ENCODE results near the gene CHD2. TPM values are rescaled to one million over a fixed set of nuclear protein-coding genes. Genes with fewer than 3 reads are reported as not detected.

Gene CHD2
- total and polyA plus RNA-seq, 2 donors = 62.0 to 78.7 TPM

- 95% methylated on average over 13 of the region's 13 CpGs for WGBS
- no peak overlapping the region for H3K27ac ChIP-seq (ENCODE audit: low read depth in 1 of 2, low read length in 1 of 2)
- peaks cover 0 to 2% of the 10 kb centered on the region in 2 donors for H3K4me1 ChIP-seq (ENCODE audit: control insufficient read depth in 2 of 2, insufficient read depth in 2 of 2, low read length in 2 of 2)
- H3K36me3 ChIP-seq (ENCODE audit: control insufficient read depth in 2 of 2, insufficient read depth in 2 of 2, low read length in 1 of 2) = no peaks in the 10 kb centered on the region
- DNase-seq (ENCODE audit: low read depth in 6 of 9, low spot score in 9 of 9) = no peak
- H3K27me3 ChIP-seq (ENCODE audit: control insufficient read depth in 2 of 2, insufficient read depth in 1 of 2, low read length in 1 of 2) = no peaks in the 10 kb centered on the region
- H3K9me3 ChIP-seq (ENCODE audit: control insufficient read depth in 2 of 2, insufficient read depth in 1 of 2, low read length in 1 of 2) = no peaks in the 10 kb centered on the region
- H3K4me3 ChIP-seq (ENCODE audit: low read length in 2 of 2) = no peak overlapping the region
Measured at GRCh38 chr15:93041159-93041547, 141.0 kb downstream of the CHD2 start.

GRCh38 chr15:93042211-93042610 lies 142.1 kb downstream of the CHD2 start:
- H3K36me3 ChIP-seq (ENCODE audit: control insufficient read depth in 2 of 2, insufficient read depth in 2 of 2, low read length in 1 of 2) = no peaks in the 10 kb centered on the region
- H3K4me1 ChIP-seq (ENCODE audit: control insufficient read depth in 2 of 2, insufficient read depth in 2 of 2, low read length in 2 of 2) = no peaks in the 10 kb centered on the region
- H3K27ac ChIP-seq (ENCODE audit: low read depth in 1 of 2, low read length in 1 of 2) = no peak overlapping the region
- 76% methylated on average over 3 of the region's 3 CpGs for WGBS
- no peak overlapping the region for H3K4me3 ChIP-seq (ENCODE audit: low read length in 2 of 2)
- DNase-seq (ENCODE audit: low read depth in 6 of 9, low spot score in 9 of 9) = no peak
- no peaks in the 10 kb centered on the region for H3K27me3 ChIP-seq (ENCODE audit: control insufficient read depth in 2 of 2, insufficient read depth in 1 of 2, low read length in 1 of 2)
- H3K9me3 ChIP-seq (ENCODE audit: control insufficient read depth in 2 of 2, insufficient read depth in 1 of 2, low read length in 1 of 2) = no peaks in the 10 kb centered on the region

- 95% methylated on average over 18 of the region's 18 CpGs for WGBS
- Histone ChIP-seq H3K27ac (ENCODE audit: low read depth in 1 of 2, low read length in 1 of 2) (no peak overlapping the region), H3K4me1 (ENCODE audit: control insufficient read depth in 2 of 2, insufficient read depth in 2 of 2, low read length in 2 of 2) (peaks cover 5% of the 10 kb centered on the region in 2 donors), H3K27me3 (ENCODE audit: control insufficient read depth in 2 of 2, insufficient read depth in 1 of 2, low read length in 1 of 2) (no peaks in the 10 kb centered on the region), H3K4me3 (ENCODE audit: low read length in 2 of 2) (no peak overlapping the region), H3K36me3 (ENCODE audit: control insufficient read depth in 2 of 2, insufficient read depth in 2 of 2, low read length in 1 of 2) (no peaks in the 10 kb centered on the region), H3K9me3 (ENCODE audit: control insufficient read depth in 2 of 2, insufficient read depth in 1 of 2, low read length in 1 of 2) (no peaks in the 10 kb centered on the region)
- DNase-seq (ENCODE audit: low read depth in 6 of 9, low spot score in 9 of 9) = no peak
Measured at GRCh38 chr15:93042691-93043378, 142.7 kb downstream of the CHD2 start.

GRCh38 chr15:93043621-93044300 lies 143.6 kb downstream of the CHD2 start:
- 78% methylated on average over 12 of the region's 12 CpGs for WGBS
- Histone ChIP-seq H3K27me3 (ENCODE audit: control insufficient read depth in 2 of 2, insufficient read depth in 1 of 2, low read length in 1 of 2) (no peaks in the 10 kb centered on the region), H3K4me3 (ENCODE audit: low read length in 2 of 2) (no peak overlapping the region), H3K27ac (ENCODE audit: low read depth in 1 of 2, low read length in 1 of 2) (no peak overlapping the region), H3K4me1 (ENCODE audit: control insufficient read depth in 2 of 2, insufficient read depth in 2 of 2, low read length in 2 of 2) (peaks cover 5 to 6% of the 10 kb centered on the region in 2 donors), H3K36me3 (ENCODE audit: control insufficient read depth in 2 of 2, insufficient read depth in 2 of 2, low read length in 1 of 2) (no peaks in the 10 kb centered on the region), H3K9me3 (ENCODE audit: control insufficient read depth in 2 of 2, insufficient read depth in 1 of 2, low read length in 1 of 2) (no peaks in the 10 kb centered on the region)
- DNase-seq (ENCODE audit: low read depth in 6 of 9, low spot score in 9 of 9) = no peak

- Histone ChIP-seq H3K9me3 (ENCODE audit: control insufficient read depth in 2 of 2, insufficient read depth in 1 of 2, low read length in 1 of 2) (no peaks in the 10 kb centered on the region), H3K27me3 (ENCODE audit: control insufficient read depth in 2 of 2, insufficient read depth in 1 of 2, low read length in 1 of 2) (no peaks in the 10 kb centered on the region), H3K4me1 (ENCODE audit: control insufficient read depth in 2 of 2, insufficient read depth in 2 of 2, low read length in 2 of 2) (peaks cover 5 to 6% of the 10 kb centered on the region in 2 donors), H3K36me3 (ENCODE audit: control insufficient read depth in 2 of 2, insufficient read depth in 2 of 2, low read length in 1 of 2) (no peaks in the 10 kb centered on the region), H3K4me3 (ENCODE audit: low read length in 2 of 2) (no peak overlapping the region), H3K27ac (ENCODE audit: low read depth in 1 of 2, low read length in 1 of 2) (no peak overlapping the region)
- DNase-seq (ENCODE audit: low read depth in 6 of 9, low spot score in 9 of 9) = no peak
- 95% methylated on average over 46 of the region's 46 CpGs for WGBS
Measured at GRCh38 chr15:93044301-93045190, 144.4 kb downstream of the CHD2 start.

GRCh38 chr15:93045191-93045785 lies 145.2 kb downstream of the CHD2 start:
- Histone ChIP-seq H3K4me3 (ENCODE audit: low read length in 2 of 2) (no peak overlapping the region), H3K27ac (ENCODE audit: low read depth in 1 of 2, low read length in 1 of 2) (no peak overlapping the region), H3K9me3 (ENCODE audit: control insufficient read depth in 2 of 2, insufficient read depth in 1 of 2, low read length in 1 of 2) (no peaks in the 10 kb centered on the region), H3K27me3 (ENCODE audit: control insufficient read depth in 2 of 2, insufficient read depth in 1 of 2, low read length in 1 of 2) (no peaks in the 10 kb centered on the region), H3K36me3 (ENCODE audit: control insufficient read depth in 2 of 2, insufficient read depth in 2 of 2, low read length in 1 of 2) (no peaks in the 10 kb centered on the region), H3K4me1 (ENCODE audit: control insufficient read depth in 2 of 2, insufficient read depth in 2 of 2, low read length in 2 of 2) (peaks cover 5 to 6% of the 10 kb centered on the region in 2 donors)
- WGBS = 97% methylated on average over 27 of the region's 27 CpGs
- no peak for DNase-seq (ENCODE audit: low read depth in 6 of 9, low spot score in 9 of 9)

- H3K27me3 ChIP-seq (ENCODE audit: control insufficient read depth in 2 of 2, insufficient read depth in 1 of 2, low read length in 1 of 2) = no peaks in the 10 kb centered on the region
- no peaks in the 10 kb centered on the region for H3K36me3 ChIP-seq (ENCODE audit: control insufficient read depth in 2 of 2, insufficient read depth in 2 of 2, low read length in 1 of 2)
- DNase-seq (ENCODE audit: low read depth in 6 of 9, low spot score in 9 of 9) = no peak
- peaks cover 5 to 6% of the 10 kb centered on the region in 2 donors for H3K4me1 ChIP-seq (ENCODE audit: control insufficient read depth in 2 of 2, insufficient read depth in 2 of 2, low read length in 2 of 2)
- H3K4me3 ChIP-seq (ENCODE audit: low read length in 2 of 2) = no peak overlapping the region
- 97% methylated on average over 4 of the region's 4 CpGs for WGBS
- H3K27ac ChIP-seq (ENCODE audit: low read depth in 1 of 2, low read length in 1 of 2) = no peak overlapping the region
- H3K9me3 ChIP-seq (ENCODE audit: control insufficient read depth in 2 of 2, insufficient read depth in 1 of 2, low read length in 1 of 2) = no peaks in the 10 kb centered on the region
Measured at GRCh38 chr15:93046120-93046519, 146.0 kb downstream of the CHD2 start.

GRCh38 chr15:93046721-93047120 lies 146.6 kb downstream of the CHD2 start:
- H3K36me3 ChIP-seq (ENCODE audit: control insufficient read depth in 2 of 2, insufficient read depth in 2 of 2, low read length in 1 of 2) = no peaks in the 10 kb centered on the region
- H3K27ac ChIP-seq (ENCODE audit: low read depth in 1 of 2, low read length in 1 of 2) = no peak overlapping the region
- H3K27me3 ChIP-seq (ENCODE audit: control insufficient read depth in 2 of 2, insufficient read depth in 1 of 2, low read length in 1 of 2) = no peaks in the 10 kb centered on the region
- 81% methylated on average over 7 of the region's 7 CpGs for WGBS
- DNase-seq (ENCODE audit: low read depth in 6 of 9, low spot score in 9 of 9) = no peak
- H3K9me3 ChIP-seq (ENCODE audit: control insufficient read depth in 2 of 2, insufficient read depth in 1 of 2, low read length in 1 of 2) = no peaks in the 10 kb centered on the region
- no peak overlapping the region for H3K4me3 ChIP-seq (ENCODE audit: low read length in 2 of 2)
- peaks cover 5 to 6% of the 10 kb centered on the region in 2 donors for H3K4me1 ChIP-seq (ENCODE audit: control insufficient read depth in 2 of 2, insufficient read depth in 2 of 2, low read length in 2 of 2)
